Measurements from ENCODE around the gene BCAP31. TPM values are rescaled to one million over a fixed set of nuclear protein-coding genes. Genes with fewer than 3 reads are reported as not detected.

The BCAP31 gene
- total and polyA plus RNA-seq, 2 of the 13 experiments (the other 11 are each of a cell fraction or from before 2014, with no cell fraction given), result 139 to 178 TPM

DNA sequence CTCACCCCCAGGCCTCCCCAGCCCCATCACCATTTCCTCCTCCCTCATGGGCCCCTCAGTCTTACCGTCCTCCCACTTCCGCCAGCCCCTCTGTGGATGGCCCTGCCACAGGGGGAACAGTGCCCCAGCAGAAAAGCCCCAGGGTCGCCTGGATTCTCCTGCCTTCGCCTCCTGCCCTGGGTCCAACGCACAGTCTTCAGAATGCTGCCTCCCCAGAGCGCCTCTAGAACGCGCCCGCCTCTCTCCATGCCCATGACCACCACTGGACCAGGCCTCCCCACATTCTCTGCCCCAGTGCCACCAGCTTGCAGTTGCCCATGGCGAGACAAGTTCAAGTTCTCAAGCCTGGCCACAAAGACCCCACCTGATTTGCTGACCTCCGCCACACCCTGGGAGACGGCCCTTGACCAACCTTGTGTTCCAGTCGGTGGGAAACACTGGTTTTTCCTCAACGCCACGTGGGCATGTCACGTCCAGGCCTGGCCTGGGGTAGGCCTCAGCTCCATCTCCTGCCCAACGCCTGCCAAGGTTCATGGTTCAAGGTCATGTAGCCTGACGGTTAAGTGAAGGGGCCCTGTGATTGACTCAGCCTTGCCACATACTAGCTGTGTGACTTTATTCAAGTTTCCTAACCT, 39.2 kb upstream of the BCAP31 start (continued):
- no peak for TF ChIP-seq ZMYM2 (CRISPR knock-in tag; IDR thresholded peaks at IDR 0.05)
- TF ChIP-seq ZNF256 (CRISPR knock-in tag; conservative IDR thresholded peaks at IDR 0.05), result no peak
- TF ChIP-seq, protein P1, sequence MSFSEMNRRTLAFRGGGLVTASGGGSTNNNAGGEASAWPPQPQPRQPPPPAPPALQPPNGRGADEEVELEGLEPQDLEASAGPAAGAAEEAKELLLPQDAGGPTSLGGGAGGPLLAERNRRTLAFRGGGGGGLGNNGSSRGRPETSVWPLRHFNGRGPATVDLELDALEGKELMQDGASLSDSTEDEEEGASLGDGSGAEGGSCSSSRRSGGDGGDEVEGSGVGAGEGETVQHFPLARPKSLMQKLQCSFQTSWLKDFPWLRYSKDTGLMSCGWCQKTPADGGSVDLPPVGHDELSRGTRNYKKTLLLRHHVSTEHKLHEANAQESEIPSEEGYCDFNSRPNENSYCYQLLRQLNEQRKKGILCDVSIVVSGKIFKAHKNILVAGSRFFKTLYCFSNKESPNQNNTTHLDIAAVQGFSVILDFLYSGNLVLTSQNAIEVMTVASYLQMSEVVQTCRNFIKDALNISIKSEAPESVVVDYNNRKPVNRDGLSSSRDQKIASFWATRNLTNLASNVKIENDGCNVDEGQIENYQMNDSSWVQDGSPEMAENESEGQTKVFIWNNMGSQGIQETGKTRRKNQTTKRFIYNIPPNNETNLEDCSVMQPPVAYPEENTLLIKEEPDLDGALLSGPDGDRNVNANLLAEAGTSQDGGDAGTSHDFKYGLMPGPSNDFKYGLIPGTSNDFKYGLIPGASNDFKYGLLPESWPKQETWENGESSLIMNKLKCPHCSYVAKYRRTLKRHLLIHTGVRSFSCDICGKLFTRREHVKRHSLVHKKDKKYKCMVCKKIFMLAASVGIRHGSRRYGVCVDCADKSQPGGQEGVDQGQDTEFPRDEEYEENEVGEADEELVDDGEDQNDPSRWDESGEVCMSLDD (CRISPR knock-in tag; IDR thresholded peaks at IDR 0.05; ENCODE audit: borderline replicate concordance), result no peak
- TF ChIP-seq ZNF329 (CRISPR knock-in tag; IDR thresholded peaks at IDR 0.05; ENCODE audit: low read depth), result no peak
- TF ChIP-seq ZNF788 (CRISPR knock-in tag; IDR thresholded peaks at IDR 0.05; ENCODE audit: borderline replicate concordance), result no peak
- TF ChIP-seq, protein P2, sequence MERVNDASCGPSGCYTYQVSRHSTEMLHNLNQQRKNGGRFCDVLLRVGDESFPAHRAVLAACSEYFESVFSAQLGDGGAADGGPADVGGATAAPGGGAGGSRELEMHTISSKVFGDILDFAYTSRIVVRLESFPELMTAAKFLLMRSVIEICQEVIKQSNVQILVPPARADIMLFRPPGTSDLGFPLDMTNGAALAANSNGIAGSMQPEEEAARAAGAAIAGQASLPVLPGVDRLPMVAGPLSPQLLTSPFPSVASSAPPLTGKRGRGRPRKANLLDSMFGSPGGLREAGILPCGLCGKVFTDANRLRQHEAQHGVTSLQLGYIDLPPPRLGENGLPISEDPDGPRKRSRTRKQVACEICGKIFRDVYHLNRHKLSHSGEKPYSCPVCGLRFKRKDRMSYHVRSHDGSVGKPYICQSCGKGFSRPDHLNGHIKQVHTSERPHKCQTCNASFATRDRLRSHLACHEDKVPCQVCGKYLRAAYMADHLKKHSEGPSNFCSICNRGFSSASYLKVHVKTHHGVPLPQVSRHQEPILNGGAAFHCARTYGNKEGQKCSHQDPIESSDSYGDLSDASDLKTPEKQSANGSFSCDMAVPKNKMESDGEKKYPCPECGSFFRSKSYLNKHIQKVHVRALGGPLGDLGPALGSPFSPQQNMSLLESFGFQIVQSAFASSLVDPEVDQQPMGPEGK (CRISPR knock-in tag; IDR thresholded peaks at IDR 0.05), result no peak
- TF ChIP-seq, protein P3, sequence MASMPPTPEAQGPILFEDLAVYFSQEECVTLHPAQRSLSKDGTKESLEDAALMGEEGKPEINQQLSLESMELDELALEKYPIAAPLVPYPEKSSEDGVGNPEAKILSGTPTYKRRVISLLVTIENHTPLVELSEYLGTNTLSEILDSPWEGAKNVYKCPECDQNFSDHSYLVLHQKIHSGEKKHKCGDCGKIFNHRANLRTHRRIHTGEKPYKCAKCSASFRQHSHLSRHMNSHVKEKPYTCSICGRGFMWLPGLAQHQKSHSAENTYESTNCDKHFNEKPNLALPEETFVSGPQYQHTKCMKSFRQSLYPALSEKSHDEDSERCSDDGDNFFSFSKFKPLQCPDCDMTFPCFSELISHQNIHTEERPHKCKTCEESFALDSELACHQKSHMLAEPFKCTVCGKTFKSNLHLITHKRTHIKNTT (CRISPR knock-in tag; IDR thresholded peaks at IDR 0.05), result no peak
- TF ChIP-seq, protein P4, sequence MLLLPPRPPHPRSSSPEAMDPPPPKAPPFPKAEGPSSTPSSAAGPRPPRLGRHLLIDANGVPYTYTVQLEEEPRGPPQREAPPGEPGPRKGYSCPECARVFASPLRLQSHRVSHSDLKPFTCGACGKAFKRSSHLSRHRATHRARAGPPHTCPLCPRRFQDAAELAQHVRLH (CRISPR knock-in tag; IDR thresholded peaks at IDR 0.05; ENCODE audit: borderline replicate concordance, low read depth), result no peak
- TF ChIP-seq, protein P5, sequence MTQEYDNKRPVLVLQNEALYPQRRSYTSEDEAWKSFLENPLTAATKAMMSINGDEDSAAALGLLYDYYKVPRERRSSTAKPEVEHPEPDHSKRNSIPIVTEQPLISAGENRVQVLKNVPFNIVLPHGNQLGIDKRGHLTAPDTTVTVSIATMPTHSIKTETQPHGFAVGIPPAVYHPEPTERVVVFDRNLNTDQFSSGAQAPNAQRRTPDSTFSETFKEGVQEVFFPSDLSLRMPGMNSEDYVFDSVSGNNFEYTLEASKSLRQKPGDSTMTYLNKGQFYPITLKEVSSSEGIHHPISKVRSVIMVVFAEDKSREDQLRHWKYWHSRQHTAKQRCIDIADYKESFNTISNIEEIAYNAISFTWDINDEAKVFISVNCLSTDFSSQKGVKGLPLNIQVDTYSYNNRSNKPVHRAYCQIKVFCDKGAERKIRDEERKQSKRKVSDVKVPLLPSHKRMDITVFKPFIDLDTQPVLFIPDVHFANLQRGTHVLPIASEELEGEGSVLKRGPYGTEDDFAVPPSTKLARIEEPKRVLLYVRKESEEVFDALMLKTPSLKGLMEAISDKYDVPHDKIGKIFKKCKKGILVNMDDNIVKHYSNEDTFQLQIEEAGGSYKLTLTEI (CRISPR knock-in tag; conservative IDR thresholded peaks at IDR 0.05), result no peak
- TF ChIP-seq, protein P6, sequence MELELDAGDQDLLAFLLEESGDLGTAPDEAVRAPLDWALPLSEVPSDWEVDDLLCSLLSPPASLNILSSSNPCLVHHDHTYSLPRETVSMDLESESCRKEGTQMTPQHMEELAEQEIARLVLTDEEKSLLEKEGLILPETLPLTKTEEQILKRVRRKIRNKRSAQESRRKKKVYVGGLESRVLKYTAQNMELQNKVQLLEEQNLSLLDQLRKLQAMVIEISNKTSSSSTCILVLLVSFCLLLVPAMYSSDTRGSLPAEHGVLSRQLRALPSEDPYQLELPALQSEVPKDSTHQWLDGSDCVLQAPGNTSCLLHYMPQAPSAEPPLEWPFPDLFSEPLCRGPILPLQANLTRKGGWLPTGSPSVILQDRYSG (CRISPR knock-in tag; IDR thresholded peaks at IDR 0.05), result no peak
- TF ChIP-seq MXD4 (CRISPR knock-in tag; IDR thresholded peaks at IDR 0.05), result no peak
- no peak for TF ChIP-seq CEBPB (IDR thresholded peaks at IDR 0.05; ENCODE audit: borderline replicate concordance, low read depth, low read length)
- TF ChIP-seq ATF7 (IDR thresholded peaks at IDR 0.05), result no peak
- no peak for TF ChIP-seq ATF7 (CRISPR knock-in tag; IDR thresholded peaks at IDR 0.05)
- TF ChIP-seq ZNF83 (CRISPR knock-in tag; IDR thresholded peaks at IDR 0.05; ENCODE audit: borderline replicate concordance), result no peak
- TF ChIP-seq, protein P7, sequence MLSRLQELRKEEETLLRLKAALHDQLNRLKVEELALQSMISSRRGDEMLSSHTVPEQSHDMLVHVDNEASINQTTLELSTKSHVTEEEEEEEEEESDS (CRISPR knock-in tag; IDR thresholded peaks at IDR 0.05; ENCODE audit: borderline replicate concordance), result no peak
- no peak for TF ChIP-seq GFI1 (CRISPR knock-in tag; IDR thresholded peaks at IDR 0.05; ENCODE audit: borderline replicate concordance)
- no peak for TF ChIP-seq KAT8 (CRISPR knock-in tag; IDR thresholded peaks at IDR 0.05)
- no peak for TF ChIP-seq GABPA (IDR thresholded peaks at IDR 0.05; ENCODE audit: low read depth, low read length)
- TF ChIP-seq GABPA (CRISPR knock-in tag; IDR thresholded peaks at IDR 0.05; ENCODE audit: low read depth), result no peak

Data from HepG2 (cell line).